HG02678 (cell line): ENCODE measurements around the gene ASPSCR1.
A peak's percentile ranks its signal among the peaks of the same experiment; 100 is the strongest.
"Not testable (repeated sequence)": the region's sequence is repeated elsewhere in the genome, so short reads cannot be mapped to it uniquely, and the experiment has no call there.

Source experiments
- ATAC-seq: cut with Tn5 transposase; IDR thresholded peaks from one replicate; pipeline ENCODE4 v1.9.1; 2021; ENCODE audit warnings: mild to moderate bottlenecking, moderate library complexity; ENCODE audit not compliant: unreplicated experiment

ASPSCR1 gene

DNA sequence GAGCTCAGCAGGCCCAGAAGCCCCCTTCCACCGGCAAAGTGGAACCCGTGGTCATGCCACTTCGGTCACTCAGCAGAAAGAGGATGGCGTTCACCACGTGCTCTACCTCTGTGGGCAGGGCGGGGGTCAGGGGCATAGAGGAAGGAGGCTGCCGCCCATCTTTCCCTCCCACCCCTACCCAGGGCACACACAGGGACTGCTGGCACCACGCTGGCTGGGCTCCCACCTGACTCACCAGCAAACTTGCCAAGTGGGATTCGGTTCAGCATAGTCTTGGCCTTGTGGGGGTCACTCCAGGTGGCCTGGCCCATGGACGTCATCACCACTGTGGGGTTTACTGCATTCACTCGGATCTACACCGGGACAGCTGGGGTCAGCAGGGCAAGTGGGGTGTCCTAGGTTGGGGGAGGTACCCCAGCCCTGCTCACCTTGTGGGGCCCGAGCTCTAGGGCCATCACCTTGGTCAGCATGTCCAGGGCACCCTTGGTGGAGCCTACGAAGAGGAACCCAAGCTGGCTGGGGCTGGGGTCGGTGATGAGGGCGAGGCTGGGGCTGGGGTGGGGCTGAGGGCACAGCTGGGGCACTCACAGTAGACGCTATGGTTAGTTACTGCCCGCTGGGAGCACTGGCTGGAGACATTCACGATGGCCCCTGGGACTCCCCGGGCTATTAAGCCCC lies 58.7 kb downstream of the ASPSCR1 start:
- no peak for ATAC-seq

- ATAC-seq = no peak
These were observed 59.2 kb downstream of the ASPSCR1 start for GRCh38 chr17:82036634-82037091.

DNA sequence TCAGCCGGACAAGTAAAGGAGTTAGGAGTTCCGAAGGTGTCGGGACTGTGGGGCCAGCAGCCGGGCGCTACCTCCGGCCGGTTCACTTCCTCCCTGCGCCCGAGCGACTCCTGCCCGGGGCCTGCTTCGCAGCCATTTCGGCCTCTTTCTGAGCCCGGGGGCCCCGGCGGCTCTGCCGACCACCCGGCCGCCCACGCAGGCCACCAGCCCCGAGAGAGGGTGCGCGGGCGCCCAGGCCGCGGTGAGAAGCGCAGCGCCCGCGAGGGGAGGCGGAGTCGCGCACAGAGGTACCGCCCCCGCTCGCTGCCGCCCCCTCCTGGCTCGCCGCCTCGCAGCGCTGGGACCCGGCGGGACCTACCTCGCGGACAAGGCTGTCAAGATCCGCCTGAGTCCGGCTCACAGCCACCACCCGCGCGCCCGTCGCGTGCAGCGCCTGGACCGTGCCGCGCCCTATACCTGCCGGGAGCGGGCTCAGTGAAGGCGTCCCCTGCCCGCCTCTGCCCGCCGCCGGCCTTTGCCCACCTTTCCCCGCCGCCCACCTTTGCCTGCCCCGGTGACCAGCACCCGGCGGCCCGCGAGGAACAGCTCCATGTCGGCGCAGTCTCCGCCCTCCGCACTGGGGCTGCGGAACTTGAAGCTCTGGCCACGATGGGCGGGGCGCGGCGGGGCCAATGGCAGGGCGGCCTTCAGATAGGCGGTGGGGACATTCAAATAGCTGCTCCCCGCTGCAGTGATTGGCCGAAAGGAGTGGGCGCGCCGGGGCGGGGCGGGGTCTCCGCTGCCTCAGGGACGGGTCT lies 59.9 kb downstream of the ASPSCR1 start, which contains the start of gene DCXR:
TSS of gene DCXR (minus strand) at position 606 of the 797 bp plus-strand sequence. CDS start at position 591, 15 bp downstream.
- peak; percentile 91 for ATAC-seq

- no peak for ATAC-seq
These were observed 60.4 kb downstream of the ASPSCR1 start for GRCh38 chr17:82037889-82038195.

GRCh38 chr17:82038796-82039409 lies 61.5 kb downstream of the ASPSCR1 start:
- ATAC-seq = not testable (repeated sequence)

DNA sequence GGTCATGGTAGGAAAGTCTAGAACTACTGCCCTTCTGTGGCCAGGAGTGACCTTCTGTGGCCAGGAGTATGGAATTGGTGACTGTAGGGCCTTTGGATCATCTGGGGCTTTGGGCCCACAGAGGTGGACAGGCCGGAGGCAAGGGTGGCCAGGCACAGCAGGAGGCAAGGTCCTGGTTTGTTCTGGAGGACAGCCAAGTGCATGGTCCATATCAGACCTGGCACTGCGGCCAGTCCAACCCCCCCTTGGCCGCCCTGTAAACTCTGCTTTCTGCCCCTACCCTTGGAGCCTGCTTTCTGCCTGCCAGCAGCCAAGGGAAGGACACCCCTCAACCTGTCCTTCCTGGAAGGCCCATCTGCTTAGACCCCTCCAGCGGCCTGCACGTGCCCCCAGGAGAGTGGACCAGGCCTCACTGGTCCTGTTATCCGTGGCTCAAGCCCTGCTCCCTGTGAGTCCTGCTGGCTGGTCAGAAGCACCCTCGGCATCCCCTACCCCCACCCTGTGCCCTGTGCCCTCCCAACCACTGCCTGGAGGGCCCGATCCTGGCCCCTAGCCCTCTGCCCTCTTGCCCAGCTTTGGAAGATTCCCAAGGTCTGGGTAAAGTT lies 62.4 kb downstream of the ASPSCR1 start:
- ATAC-seq = no peak

DNA sequence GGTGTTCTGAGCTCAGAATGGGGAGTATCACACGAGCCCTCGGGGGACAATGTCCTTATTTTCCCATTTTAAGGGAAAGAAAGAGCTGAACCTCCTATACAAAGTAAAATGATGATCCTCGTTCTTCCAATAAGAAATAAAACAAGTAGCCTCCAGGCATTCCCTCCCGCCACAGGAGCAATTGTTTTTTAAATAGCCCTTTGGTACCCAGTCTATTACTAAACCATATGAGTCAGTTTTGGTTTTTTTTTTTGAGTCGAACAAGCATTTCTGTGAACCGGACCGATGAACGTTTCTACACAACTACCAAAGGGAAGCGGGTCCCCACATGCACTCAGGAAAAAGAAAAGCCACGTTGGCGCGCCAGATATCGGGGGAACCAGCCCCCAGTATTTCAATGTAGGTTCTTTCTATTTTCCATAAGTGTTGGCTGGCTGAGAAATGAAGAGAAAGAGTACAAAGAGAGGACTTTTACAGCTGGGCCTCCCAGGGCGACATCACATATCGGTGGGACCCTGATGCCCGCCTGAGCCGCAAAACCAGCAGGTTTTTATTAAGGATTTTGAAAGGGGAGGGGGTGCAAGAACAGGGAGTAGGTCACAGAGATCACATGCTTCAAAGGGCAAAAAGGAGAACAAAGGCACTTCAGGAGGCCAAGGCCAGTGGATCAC lies 63.9 kb downstream of the ASPSCR1 start:
- no peak for ATAC-seq

DNA sequence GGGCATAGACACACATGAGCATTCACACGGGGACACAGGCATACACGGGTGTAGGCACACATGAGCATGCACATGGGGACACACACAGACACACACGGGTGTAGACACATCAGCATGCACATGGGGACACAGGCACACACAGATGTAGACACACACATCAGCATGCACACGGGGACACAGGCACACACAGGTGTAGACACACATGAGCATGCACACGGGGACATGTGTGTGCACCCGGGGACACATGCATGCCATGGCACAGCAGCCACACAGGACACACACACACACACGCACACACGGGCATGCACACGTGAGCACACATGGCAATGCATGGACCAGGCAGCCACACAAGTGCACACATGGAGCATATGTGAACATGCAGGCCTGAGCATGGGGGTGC lies 65.2 kb downstream of the ASPSCR1 start:
- ATAC-seq = no peak

- no peak for ATAC-seq
These were observed 66.1 kb downstream of the ASPSCR1 start for GRCh38 chr17:82043507-82043906.

DNA sequence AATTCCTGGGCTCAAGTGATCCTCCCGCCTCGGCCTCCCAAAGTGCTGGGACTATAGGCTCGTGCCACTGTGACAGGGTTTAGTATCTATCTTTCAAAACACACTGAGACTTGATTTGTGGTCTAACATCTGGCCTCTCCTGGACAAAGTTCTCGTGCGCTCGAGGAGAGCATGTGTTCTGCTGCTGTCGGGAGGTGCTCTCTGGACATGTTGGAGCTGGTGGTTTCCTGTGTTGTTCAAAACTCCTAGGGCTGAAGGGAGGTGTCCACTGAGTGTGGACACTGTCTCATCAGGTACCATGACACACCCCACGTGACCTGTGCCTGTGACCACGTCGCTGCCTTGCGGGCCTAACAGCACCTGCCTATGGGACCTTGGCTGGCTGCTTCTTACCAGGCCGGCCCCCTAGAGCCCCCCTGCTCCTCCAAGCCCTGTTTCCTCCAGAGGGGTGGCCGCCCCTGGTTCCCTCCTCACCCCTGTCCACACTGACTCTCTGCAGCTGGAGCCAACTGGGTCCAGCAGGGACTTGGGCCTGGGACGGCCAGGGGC lies 68.6 kb downstream of the ASPSCR1 start:
- ATAC-seq = no peak

- no peak for ATAC-seq
These were observed 69.5 kb downstream of the ASPSCR1 start for GRCh38 chr17:82046903-82047302.

DNA sequence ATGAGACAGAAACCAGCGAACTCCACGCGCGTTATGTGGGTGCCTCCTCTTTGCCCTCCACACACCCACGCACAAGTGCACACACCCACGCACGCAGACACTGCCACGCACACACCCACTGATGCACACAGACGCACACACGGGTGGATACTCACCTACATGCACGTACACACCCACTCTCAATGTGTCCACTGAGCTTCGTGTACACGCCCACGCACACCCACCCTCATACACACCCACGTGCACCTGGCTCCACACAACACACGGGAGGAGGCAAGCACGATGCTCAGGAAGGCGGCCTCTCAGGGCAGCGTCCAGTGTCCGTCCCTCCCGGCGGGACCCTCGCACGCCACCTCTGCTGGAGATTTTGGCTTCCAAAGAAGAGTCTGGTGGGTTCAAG lies 70.0 kb downstream of the ASPSCR1 start:
- ATAC-seq = no peak

- no peak for ATAC-seq
These were observed 70.6 kb downstream of the ASPSCR1 start for GRCh38 chr17:82047914-82048570.

GRCh38 chr17:82048571-82048971 lies 71.1 kb downstream of the ASPSCR1 start:
- ATAC-seq = no peak

DNA sequence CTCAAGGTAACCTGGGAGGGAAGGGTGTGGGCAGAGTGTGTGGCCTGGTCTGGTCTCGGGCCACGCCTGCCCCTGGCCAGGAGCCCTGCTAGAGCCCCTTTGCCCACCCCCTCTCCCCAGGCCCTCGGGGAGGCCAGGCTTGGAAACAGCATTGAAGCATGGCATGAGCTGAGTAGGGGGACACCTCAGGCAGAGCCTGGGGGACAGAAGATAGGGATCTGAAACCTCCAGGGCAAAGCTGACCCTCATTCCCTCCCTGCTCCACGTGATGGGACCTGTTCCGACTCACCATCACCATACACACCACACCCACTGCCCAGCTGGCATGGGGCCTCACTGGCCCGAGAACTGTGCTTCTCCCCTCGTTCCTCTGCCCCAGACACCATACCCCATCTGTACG lies 71.7 kb downstream of the ASPSCR1 start:
- no peak for ATAC-seq

DNA sequence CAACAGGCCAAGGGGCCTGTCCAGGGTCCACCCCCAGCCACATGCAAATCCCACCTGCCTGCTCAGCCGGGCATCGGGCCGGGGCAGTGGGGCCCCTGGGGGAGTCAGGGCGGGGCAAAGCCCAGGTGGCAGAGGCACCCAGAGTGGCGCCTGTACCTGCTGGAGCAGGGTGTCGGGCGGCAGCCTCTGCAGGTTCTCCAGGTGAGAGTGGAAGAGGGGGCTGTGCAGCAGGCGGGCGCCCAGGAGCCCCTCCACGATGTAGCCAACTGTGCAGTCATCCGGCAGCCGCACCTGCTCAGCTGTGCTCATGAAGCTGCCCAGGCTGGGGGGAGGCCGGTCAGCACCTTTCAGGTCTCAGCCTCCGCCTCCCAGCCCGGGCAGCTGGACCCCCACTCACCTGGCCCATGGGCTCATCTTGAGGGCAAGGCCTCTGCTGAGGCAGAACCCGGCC lies 72.1 kb downstream of the ASPSCR1 start:
- ATAC-seq = no peak

- ATAC-seq = no peak
These were observed 72.8 kb downstream of the ASPSCR1 start for GRCh38 chr17:82050152-82050760.

GRCh38 chr17:82050761-82051641 lies 73.6 kb downstream of the ASPSCR1 start:
- no peak for ATAC-seq
